Measurements from ENCODE around the gene CCDC47. TPM values are rescaled to one million over a fixed set of nuclear protein-coding genes. Genes with fewer than 3 reads are reported as not detected.

Gene CCDC47
- total RNA-seq, 2 donors from 2014 or later, result 57.3 to 65.7 TPM

DNA sequence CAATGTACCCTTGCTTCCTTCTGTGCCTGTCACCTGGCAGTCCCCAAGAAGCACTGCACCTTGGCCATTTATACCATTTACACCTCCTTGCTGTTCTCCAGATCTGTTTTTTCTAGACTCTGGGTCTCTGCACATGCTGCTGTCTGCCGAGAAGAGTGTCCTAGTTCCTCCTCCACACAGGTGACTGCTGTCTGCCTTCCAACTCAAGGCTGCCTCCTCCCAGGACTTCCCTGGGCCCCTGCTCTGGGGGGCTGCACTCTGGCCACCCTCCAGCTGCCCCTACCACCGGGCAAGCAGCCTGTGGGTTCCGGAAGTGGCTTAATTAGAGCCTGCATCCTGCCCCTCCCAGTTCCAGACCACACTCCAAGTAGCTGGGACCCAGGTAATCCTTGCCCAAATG is 67.7 kb downstream of the CCDC47 start:
- Histone ChIP-seq H3K9me3 (ENCODE audit: control insufficient read depth, low read length) (no peaks in the 10 kb centered on the region), H3K4me1 (ENCODE audit: control insufficient read depth, insufficient read depth, low read length) (no peaks in the 10 kb centered on the region), H3K4me3 (ENCODE audit: low read length) (no peak overlapping the region), H3K9ac (ENCODE audit: extremely low read depth, low read length, poor library complexity, severe bottlenecking) (no peak overlapping the region), H3K36me3 (ENCODE audit: control insufficient read depth, insufficient read depth, low read length) (peaks cover 38% of the 10 kb centered on the region), H3K27me3 (ENCODE audit: control insufficient read depth, insufficient read depth, low read length, poor library complexity, severe bottlenecking) (no peaks in the 10 kb centered on the region), H3K27ac (ENCODE audit: low read depth, low read length) (no peak overlapping the region)
- TF ChIP-seq, protein P1, sequence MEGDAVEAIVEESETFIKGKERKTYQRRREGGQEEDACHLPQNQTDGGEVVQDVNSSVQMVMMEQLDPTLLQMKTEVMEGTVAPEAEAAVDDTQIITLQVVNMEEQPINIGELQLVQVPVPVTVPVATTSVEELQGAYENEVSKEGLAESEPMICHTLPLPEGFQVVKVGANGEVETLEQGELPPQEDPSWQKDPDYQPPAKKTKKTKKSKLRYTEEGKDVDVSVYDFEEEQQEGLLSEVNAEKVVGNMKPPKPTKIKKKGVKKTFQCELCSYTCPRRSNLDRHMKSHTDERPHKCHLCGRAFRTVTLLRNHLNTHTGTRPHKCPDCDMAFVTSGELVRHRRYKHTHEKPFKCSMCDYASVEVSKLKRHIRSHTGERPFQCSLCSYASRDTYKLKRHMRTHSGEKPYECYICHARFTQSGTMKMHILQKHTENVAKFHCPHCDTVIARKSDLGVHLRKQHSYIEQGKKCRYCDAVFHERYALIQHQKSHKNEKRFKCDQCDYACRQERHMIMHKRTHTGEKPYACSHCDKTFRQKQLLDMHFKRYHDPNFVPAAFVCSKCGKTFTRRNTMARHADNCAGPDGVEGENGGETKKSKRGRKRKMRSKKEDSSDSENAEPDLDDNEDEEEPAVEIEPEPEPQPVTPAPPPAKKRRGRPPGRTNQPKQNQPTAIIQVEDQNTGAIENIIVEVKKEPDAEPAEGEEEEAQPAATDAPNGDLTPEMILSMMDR (conservative IDR thresholded peaks at IDR 0.05), result no peak
- Mint-ChIP-seq H3K27me3 (ENCODE audit: insufficient read depth) (no peaks in the 10 kb centered on the region), H3K4me3 (no peak overlapping the region), H3K36me3 (ENCODE audit: low read depth) (peaks cover 42% of the 10 kb centered on the region), H3K27ac (no peak overlapping the region), H3K4me1 (peaks cover 21% of the 10 kb centered on the region), H3K9me3 (no peaks in the 10 kb centered on the region)
- 78 to 93% methylated on average over 1 to 3 of the region's 3 CpGs for WGBS, 2 experiments (ENCODE audit: insufficient coverage in 1 of 2, insufficient read length in 1 of 2)
- DNase-seq, result no peak

DNA sequence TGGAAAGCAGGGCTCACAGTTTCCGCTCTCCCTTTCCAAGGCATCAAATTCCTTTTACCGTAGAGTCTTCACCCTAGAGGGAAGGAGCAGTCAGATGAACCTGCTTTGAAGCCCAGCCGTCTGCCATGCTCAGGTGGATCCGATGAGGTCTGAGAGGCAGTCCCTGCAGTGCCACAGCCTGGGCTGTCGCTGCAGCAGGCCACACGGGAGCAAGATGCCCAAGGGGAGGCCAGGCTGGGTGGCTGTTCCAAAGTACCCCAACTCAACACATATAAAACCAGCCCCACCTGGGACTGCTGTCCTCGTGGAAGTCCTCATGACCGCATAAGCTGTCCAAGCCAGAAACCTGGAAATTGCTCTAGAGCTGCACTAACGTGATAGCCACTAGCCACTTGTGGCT is 68.6 kb downstream of the CCDC47 start:
- H3K9me3 ChIP-seq (ENCODE audit: control insufficient read depth, low read length), result no peaks in the 10 kb centered on the region
- H3K4me1 Mint-ChIP-seq, result peaks cover 21% of the 10 kb centered on the region
- no peak overlapping the region for H3K4me3 Mint-ChIP-seq
- H3K9ac ChIP-seq (ENCODE audit: extremely low read depth, low read length, poor library complexity, severe bottlenecking), result no peak overlapping the region
- no peaks in the 10 kb centered on the region for H3K9me3 Mint-ChIP-seq
- H3K27me3 Mint-ChIP-seq (ENCODE audit: insufficient read depth), result no peaks in the 10 kb centered on the region
- TF ChIP-seq, protein P1 (conservative IDR thresholded peaks at IDR 0.05), result no peak
- no peak overlapping the region for H3K27ac Mint-ChIP-seq
- 91 to 96% methylated on average over 5 to 9 of the region's 9 CpGs for WGBS, 2 experiments (ENCODE audit: insufficient coverage in 1 of 2, insufficient read length in 1 of 2)
- H3K4me3 ChIP-seq (ENCODE audit: low read length), result no peak overlapping the region
- peaks cover 36% of the 10 kb centered on the region for H3K36me3 Mint-ChIP-seq (ENCODE audit: low read depth)
- H3K4me1 ChIP-seq (ENCODE audit: control insufficient read depth, insufficient read depth, low read length), result no peaks in the 10 kb centered on the region
- peaks cover 30% of the 10 kb centered on the region for H3K36me3 ChIP-seq (ENCODE audit: control insufficient read depth, insufficient read depth, low read length)
- DNase-seq, result no peak
- H3K27me3 ChIP-seq (ENCODE audit: control insufficient read depth, insufficient read depth, low read length, poor library complexity, severe bottlenecking), result no peaks in the 10 kb centered on the region
- H3K27ac ChIP-seq (ENCODE audit: low read depth, low read length), result no peak overlapping the region

DNA sequence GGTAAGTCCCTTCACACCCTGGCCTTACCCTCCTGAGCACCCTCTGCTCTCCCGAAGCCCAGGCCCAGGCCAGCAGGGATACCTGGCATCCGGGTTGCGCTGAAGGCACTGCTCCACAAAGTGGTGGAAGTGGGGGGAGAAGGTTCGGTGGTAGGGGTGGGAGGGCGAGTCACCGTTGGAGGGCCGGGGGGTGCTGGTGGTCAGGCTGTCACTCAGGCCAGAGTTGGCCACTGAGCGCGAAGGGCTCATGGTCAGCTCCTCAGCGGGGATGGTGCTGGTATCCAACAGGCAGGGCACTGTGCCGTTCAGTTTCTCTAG is 69.2 kb downstream of the CCDC47 start:
- peaks cover 24% of the 10 kb centered on the region for H3K36me3 ChIP-seq (ENCODE audit: control insufficient read depth, insufficient read depth, low read length)
- Mint-ChIP-seq H3K36me3 (ENCODE audit: low read depth) (peaks cover 29% of the 10 kb centered on the region), H3K27me3 (ENCODE audit: insufficient read depth) (no peaks in the 10 kb centered on the region), H3K4me3 (no peak overlapping the region), H3K4me1 (peaks cover 21% of the 10 kb centered on the region), H3K27ac (no peak overlapping the region), H3K9me3 (no peaks in the 10 kb centered on the region)
- WGBS, 2 experiments (ENCODE audit: insufficient coverage in 1 of 2, insufficient read length in 1 of 2), result 97 to 100% methylated on average over 1 to 11 of the region's 11 CpGs
- no peak overlapping the region for H3K27ac ChIP-seq (ENCODE audit: low read depth, low read length)
- H3K4me3 ChIP-seq (ENCODE audit: low read length), result no peak overlapping the region
- H3K9me3 ChIP-seq (ENCODE audit: control insufficient read depth, low read length), result no peaks in the 10 kb centered on the region
- no peaks in the 10 kb centered on the region for H3K4me1 ChIP-seq (ENCODE audit: control insufficient read depth, insufficient read depth, low read length)
- H3K27me3 ChIP-seq (ENCODE audit: control insufficient read depth, insufficient read depth, low read length, poor library complexity, severe bottlenecking), result no peaks in the 10 kb centered on the region
- no peak for DNase-seq
- TF ChIP-seq, protein P1 (conservative IDR thresholded peaks at IDR 0.05), result no peak
- H3K9ac ChIP-seq (ENCODE audit: extremely low read depth, low read length, poor library complexity, severe bottlenecking), result no peak overlapping the region

Data from endodermal cell (in vitro differentiated cells).